Right lobe of liver (tissue), 6 donors: ENCODE results near the gene RUVBL1. TPM values are rescaled to one million over a fixed set of nuclear protein-coding genes. Genes with fewer than 3 reads are reported as not detected.

Source experiments
- ATAC-seq, 4 donors: fragments of 200-7000 bp; cut with Tn5 transposase; one replicate each; pipeline ENCODE4 v1.9.1; 2020; ENCODE audit warnings: mild to moderate bottlenecking in 4 of 4, moderate library complexity in 4 of 4
- DNase-seq, 3 donors: peaks; one replicate each; pipeline ENCODE4 v3.0.0-alpha.2; 2020
- H3K27ac ChIP-seq, 3 donors: fragments of 200-600 bp; one replicate each; pipeline ENCODE4 v1.8.0; 2022
- H3K27me3 ChIP-seq, 2 donors: fragments of 200-600 bp; one replicate each; pipeline ENCODE4 v1.8.0; 2022
- H3K36me3 ChIP-seq, 4 donors: fragments of 200-600 bp; sonication (generic) in 1 of 4; one replicate each; pipeline versions ENCODE4 v1.5.1 to v1.8.0; 2017 to 2022; ENCODE audit warnings: control low read depth in 1 of 4
- H3K4me1 ChIP-seq, 4 donors: fragments of 200-600 bp; sonication (generic) in 1 of 4; one replicate each; pipeline versions ENCODE4 v1.5.1 to v1.8.0; 2017 to 2022; ENCODE audit warnings: control low read depth in 1 of 4
- H3K4me3 ChIP-seq, 3 donors: fragments of 200-600 bp; one replicate each; pipeline ENCODE4 v1.8.0; 2022
- H3K9me3 ChIP-seq, 4 donors: fragments of 200-600 bp; sonication (generic) in 1 of 4; one replicate each; pipeline versions ENCODE4 v1.5.1 to v1.8.0; 2017 to 2022; ENCODE audit warnings: control low read depth in 1 of 4
- CTCF ChIP-seq, 4 donors: fragments of 200-600 bp in 3 of 4; fragments of 450-650 bp in 1 of 4; IDR thresholded peaks; one replicate each; pipeline versions ENCODE4 v1.5.1 to v1.8.0; 2016 to 2022; ENCODE audit warnings: antibody characterized with exemption in 4 of 4, mild to moderate bottlenecking in 2 of 4
- POLR2A ChIP-seq: fragments of 450-650 bp; IDR thresholded peaks from one replicate; pipeline ENCODE4 v1.6.1; 2017; ENCODE audit warnings: antibody characterized with exemption, mild to moderate bottlenecking
- WGBS: methylation state at CpG from one replicate; pipeline ENCODE4 v1.1.6; 2018; ENCODE audit warnings: low coverage, low lambda C conversion rate; ENCODE audit not compliant: insufficient coverage; ENCODE audit errors: missing lambda C conversion rate; 5-methylcytosine and 5-hydroxymethylcytosine counted together
- intact Hi-C, 2 donors: fragments of 100-400 bp; cut with DNase I; formaldehyde crosslinking; loops; one replicate each; pipeline versions ENCODE4 v1.11.2 to v1.14.1; 2022
- total RNA-seq, 6 experiments: library from RNA; depleted of rRNA in 2 of 6; stranded (reverse); fragments of >200 nt in 2 of 6; fragmentation: NEBNext Ultra II Directional in 3 of 6; extraction: Animal tissue kit (Norgen Biotek cat#: 25700) in 3 of 6; gene quantifications; one replicate each; pipeline versions ENCODE4 v1.1.0 to v1.2.4, GENCODE V29; 2016 to 2023
- donor health status: DM: no; HTN: yes; CAD: no.
- donor health status: DM: no; HTN: no; CAD: no.
- donor health status: DM: no; HTN: no; CAD: no.
- donor health status: DM: no; HTN: yes; CAD: no.
- donor health status: DM: no; HTN: yes; CAD: no.

The RUVBL1 gene
- total RNA-seq, 6 experiments from 2014 or later: 8.6 to 20.3 (median 12.9) TPM

- Histone ChIP-seq H3K4me3 (no peak overlapping the region), H3K4me1 (peaks cover 0 to 53% (median 23%) of the 10 kb centered on the region in 4 donors), H3K36me3 (peaks cover 11 to 46% (median 30%) of the 10 kb centered on the region in 4 donors), H3K27ac (peak overlapping the region in 1 of 3 donors; percentile 51), H3K27me3 (no peaks in the 10 kb centered on the region), H3K9me3 (no peaks in the 10 kb centered on the region)
- WGBS: 80% methylated on average over 2 of the region's 13 CpGs
- ATAC-seq: peak; percentile 27 to 75 (median 64)
- DNase-seq: peak; percentile 68 to 92 (median 92)
- intact Hi-C loops: loop anchor here in 1 of 2 donors (10.0 kb wide), 1 partner anchor 422 kb away; the partner anchor contains the start of gene GATA2
- TF ChIP-seq CTCF (IDR thresholded peaks at IDR 0.05) (no peak), POLR2A (no peak)
Measured at GRCh38 chr3:128072454-128073184, 51.0 kb downstream of the RUVBL1 start.

GRCh38 chr3:128071771-128072453 lies 51.7 kb downstream of the RUVBL1 start:
- no peak for TF ChIP-seq CTCF (IDR thresholded peaks at IDR 0.05)
- TF ChIP-seq POLR2A: no peak
- no peaks in the 10 kb centered on the region for H3K9me3 ChIP-seq
- 20% methylated on average over 1 of the region's 11 CpGs for WGBS
- peaks cover 14 to 53% (median 36%) of the 10 kb centered on the region in 4 donors for H3K36me3 ChIP-seq
- intact Hi-C loops: loop anchor here in 1 of 2 donors (10.0 kb wide), 1 partner anchor 423 kb away; the partner anchor contains the start of gene GATA2
- peaks cover 0 to 55% (median 25%) of the 10 kb centered on the region in 4 donors for H3K4me1 ChIP-seq
- H3K4me3 ChIP-seq: no peak overlapping the region
- peak overlapping the region in 1 of 3 donors; percentile 51 for H3K27ac ChIP-seq
- no peaks in the 10 kb centered on the region for H3K27me3 ChIP-seq
- DNase-seq (no peak), ATAC-seq (peak in 1 of 4 donors; percentile 0)

GRCh38 chr3:128070898-128071591 lies 52.6 kb downstream of the RUVBL1 start:
- peaks cover 0 to 49% (median 23%) of the 10 kb centered on the region in 4 donors for H3K4me1 ChIP-seq
- intact Hi-C loops: loop anchor here in 1 of 2 donors (10.0 kb wide), 1 partner anchor 424 kb away; the partner anchor contains the start of gene GATA2
- no peak for TF ChIP-seq POLR2A
- no peak for TF ChIP-seq CTCF (IDR thresholded peaks at IDR 0.05)
- WGBS: 80% methylated on average over 3 of the region's 13 CpGs
- H3K4me3 ChIP-seq: no peak overlapping the region
- ATAC-seq (no peak), DNase-seq (no peak)
- peaks cover 23 to 62% (median 42%) of the 10 kb centered on the region in 4 donors for H3K36me3 ChIP-seq
- no peak overlapping the region for H3K27ac ChIP-seq
- H3K9me3 ChIP-seq: no peaks in the 10 kb centered on the region
- no peaks in the 10 kb centered on the region for H3K27me3 ChIP-seq

- Histone ChIP-seq H3K9me3 (no peaks in the 10 kb centered on the region), H3K4me1 (peaks cover 0 to 44% (median 17%) of the 10 kb centered on the region in 4 donors), H3K4me3 (no peak overlapping the region), H3K27ac (no peak overlapping the region), H3K36me3 (peaks cover 35 to 79% (median 56%) of the 10 kb centered on the region in 4 donors), H3K27me3 (no peaks in the 10 kb centered on the region)
- DNase-seq (no peak), ATAC-seq (no peak)
- intact Hi-C loops: no loop called here
- no peak for TF ChIP-seq CTCF (IDR thresholded peaks at IDR 0.05)
- TF ChIP-seq POLR2A: no peak
- WGBS: 90% methylated on average over 3 of the region's 15 CpGs
Measured at GRCh38 chr3:128069271-128069670, 54.3 kb downstream of the RUVBL1 start.
